ENCODE measurements around the gene PLCB1. TPM values are rescaled to one million over a fixed set of nuclear protein-coding genes. Genes with fewer than 3 reads are reported as not detected.

Gene PLCB1
- total and polyA plus RNA-seq, 7 experiments from 2014 or later = 0.56 to 17.6 (median 2.3) TPM

- Mint-ChIP-seq H3K4me1 (peaks cover 0 to 3% (median 0%) of the 10 kb centered on the region in 7 donors), H3K36me3 (no peaks in the 10 kb centered on the region), H3K27ac (no peak overlapping the region), H3K27me3 (peaks cover 0 to 12% (median 4%) of the 10 kb centered on the region in 5 donors), H3K4me3 (no peak overlapping the region), H3K9me3 (peaks cover 0 to 2% (median 0%) of the 10 kb centered on the region in 11 donors)
- H3K27ac ChIP-seq (ENCODE audit: low read depth, low read length) = no peak overlapping the region
- ChIA-PET CTCF (no interaction called here), POLR2A (no interaction called here)
- H3K9me3 ChIP-seq (ENCODE audit: control insufficient read depth in 2 of 3, low read length in 3 of 3) = no peaks in the 10 kb centered on the region
- H3K27me3 ChIP-seq (ENCODE audit: control insufficient read depth in 2 of 2, insufficient read depth in 2 of 2, low read length in 2 of 2) = no peaks in the 10 kb centered on the region
- no peak overlapping the region for H3K4me3 ChIP-seq (ENCODE audit: low read length)
- ATAC-seq = no peak
- no peaks in the 10 kb centered on the region for H3K4me1 ChIP-seq (ENCODE audit: control insufficient read depth in 2 of 2, insufficient read depth in 2 of 2, low read length in 2 of 2)
- intact Hi-C loops (cut with micrococcal nuclease) = no loop called here
- no peak for DNase-seq
- no peaks in the 10 kb centered on the region for H3K36me3 ChIP-seq (ENCODE audit: control insufficient read depth in 2 of 3, insufficient read depth in 3 of 3, low read length in 3 of 3)
Observed at GRCh38 chr20:8292793-8293192, 160.7 kb downstream of the PLCB1 start.

- Mint-ChIP-seq H3K9me3 (peaks cover 0 to 2% (median 0%) of the 10 kb centered on the region in 11 donors), H3K36me3 (no peaks in the 10 kb centered on the region), H3K4me1 (peaks cover 0 to 3% (median 0%) of the 10 kb centered on the region in 7 donors), H3K4me3 (no peak overlapping the region), H3K27me3 (peaks cover 0 to 10% (median 4%) of the 10 kb centered on the region in 5 donors), H3K27ac (no peak overlapping the region)
- ATAC-seq = no peak
- no peak overlapping the region for H3K4me3 ChIP-seq (ENCODE audit: low read length)
- H3K36me3 ChIP-seq (ENCODE audit: control insufficient read depth in 2 of 3, insufficient read depth in 3 of 3, low read length in 3 of 3) = no peaks in the 10 kb centered on the region
- H3K27ac ChIP-seq (ENCODE audit: low read depth, low read length) = no peak overlapping the region
- H3K4me1 ChIP-seq (ENCODE audit: control insufficient read depth in 2 of 2, insufficient read depth in 2 of 2, low read length in 2 of 2) = no peaks in the 10 kb centered on the region
- ChIA-PET POLR2A (no interaction called here), CTCF (no interaction called here)
- intact Hi-C loops (cut with micrococcal nuclease) = no loop called here
- H3K9me3 ChIP-seq (ENCODE audit: control insufficient read depth in 2 of 3, low read length in 3 of 3) = no peaks in the 10 kb centered on the region
- H3K27me3 ChIP-seq (ENCODE audit: control insufficient read depth in 2 of 2, insufficient read depth in 2 of 2, low read length in 2 of 2) = no peaks in the 10 kb centered on the region
- DNase-seq = no peak
Observed at GRCh38 chr20:8293750-8294149, 161.7 kb downstream of the PLCB1 start.

- Mint-ChIP-seq H3K27me3 (peaks cover 0 to 9% (median 0%) of the 10 kb centered on the region in 5 donors), H3K9me3 (peaks cover 0 to 6% (median 0%) of the 10 kb centered on the region in 11 donors), H3K36me3 (no peaks in the 10 kb centered on the region), H3K27ac (no peak overlapping the region), H3K4me3 (no peak overlapping the region), H3K4me1 (peaks cover 0 to 3% (median 0%) of the 10 kb centered on the region in 7 donors)
- no peaks in the 10 kb centered on the region for H3K36me3 ChIP-seq (ENCODE audit: control insufficient read depth in 2 of 3, insufficient read depth in 3 of 3, low read length in 3 of 3)
- no peak overlapping the region for H3K27ac ChIP-seq (ENCODE audit: low read depth, low read length)
- H3K4me3 ChIP-seq (ENCODE audit: low read length) = no peak overlapping the region
- H3K27me3 ChIP-seq (ENCODE audit: control insufficient read depth in 2 of 2, insufficient read depth in 2 of 2, low read length in 2 of 2) = no peaks in the 10 kb centered on the region
- no peaks in the 10 kb centered on the region for H3K9me3 ChIP-seq (ENCODE audit: control insufficient read depth in 2 of 3, low read length in 3 of 3)
- no peak for ATAC-seq
- H3K4me1 ChIP-seq (ENCODE audit: control insufficient read depth in 2 of 2, insufficient read depth in 2 of 2, low read length in 2 of 2) = no peaks in the 10 kb centered on the region
- no peak for DNase-seq
- intact Hi-C loops (cut with micrococcal nuclease) = no loop called here
- ChIA-PET CTCF (no interaction called here), POLR2A (interaction anchor here (0.7 kb wide), 1 partner anchor 487 kb away, joined by 3 read pairs; no protein-coding TSS in a partner anchor)
Observed at GRCh38 chr20:8296536-8296935, 164.5 kb downstream of the PLCB1 start.

GRCh38 chr20:8298426-8299043, 166.5 kb downstream of the PLCB1 start:
- H3K9me3 Mint-ChIP-seq = peaks cover 0 to 6% (median 0%) of the 10 kb centered on the region in 11 donors
- H3K36me3 Mint-ChIP-seq = no peaks in the 10 kb centered on the region
- no peak for ATAC-seq
- Histone ChIP-seq H3K4me3 (ENCODE audit: low read length) (no peak overlapping the region), H3K4me1 (ENCODE audit: control insufficient read depth in 2 of 2, insufficient read depth in 2 of 2, low read length in 2 of 2) (no peaks in the 10 kb centered on the region), H3K9me3 (ENCODE audit: control insufficient read depth in 2 of 3, low read length in 3 of 3) (no peaks in the 10 kb centered on the region), H3K27ac (ENCODE audit: low read depth, low read length) (no peak overlapping the region), H3K36me3 (ENCODE audit: control insufficient read depth in 2 of 3, insufficient read depth in 3 of 3, low read length in 3 of 3) (no peaks in the 10 kb centered on the region), H3K27me3 (ENCODE audit: control insufficient read depth in 2 of 2, insufficient read depth in 2 of 2, low read length in 2 of 2) (no peaks in the 10 kb centered on the region)
- ChIA-PET CTCF (no interaction called here), POLR2A (interaction anchor here (0.8 kb wide), 1 partner anchor 213 kb away, joined by 3 read pairs; no protein-coding TSS in a partner anchor)
- peaks cover 0 to 3% (median 0%) of the 10 kb centered on the region in 7 donors for H3K4me1 Mint-ChIP-seq
- DNase-seq = no peak
- no peak overlapping the region for H3K27ac Mint-ChIP-seq
- H3K27me3 Mint-ChIP-seq = peaks cover 0 to 8% (median 0%) of the 10 kb centered on the region in 5 donors
- no peak overlapping the region for H3K4me3 Mint-ChIP-seq
- intact Hi-C loops (cut with micrococcal nuclease) = no loop called here

- no peak overlapping the region for H3K4me3 Mint-ChIP-seq
- ATAC-seq (no peak), DNase-seq (no peak)
- peaks cover 0 to 3% of the 10 kb centered on the region in 2 donors for H3K4me1 ChIP-seq (ENCODE audit: control insufficient read depth in 2 of 2, insufficient read depth in 2 of 2, low read length in 2 of 2)
- peaks cover 0 to 4% (median 0%) of the 10 kb centered on the region in 7 donors for H3K4me1 Mint-ChIP-seq
- H3K9me3 ChIP-seq (ENCODE audit: control insufficient read depth in 2 of 3, low read length in 3 of 3) = no peaks in the 10 kb centered on the region
- no peaks in the 10 kb centered on the region for H3K27me3 ChIP-seq (ENCODE audit: control insufficient read depth in 2 of 2, insufficient read depth in 2 of 2, low read length in 2 of 2)
- H3K27me3 Mint-ChIP-seq = peaks cover 0 to 5% (median 0%) of the 10 kb centered on the region in 5 donors
- POLR2A ChIA-PET = no interaction called here
- intact Hi-C loops (cut with micrococcal nuclease) = loop anchor here (10.0 kb wide), 2 partner anchors 365 to 425 kb away; no protein-coding TSS in a partner anchor
- H3K4me3 ChIP-seq (ENCODE audit: low read length) = no peak overlapping the region
- no peaks in the 10 kb centered on the region for H3K36me3 ChIP-seq (ENCODE audit: control insufficient read depth in 2 of 3, insufficient read depth in 3 of 3, low read length in 3 of 3)
- peaks cover 0 to 6% (median 0%) of the 10 kb centered on the region in 11 donors for H3K9me3 Mint-ChIP-seq
- H3K27ac Mint-ChIP-seq = no peak overlapping the region
- H3K36me3 Mint-ChIP-seq = no peaks in the 10 kb centered on the region
- H3K27ac ChIP-seq (ENCODE audit: low read depth, low read length) = no peak overlapping the region
- CTCF ChIA-PET = no interaction called here
Observed at GRCh38 chr20:8299921-8300320, 167.9 kb downstream of the PLCB1 start.

- CTCF ChIA-PET = no interaction called here
Observed at GRCh38 chr20:8301655-8302054, 169.6 kb downstream of the PLCB1 start.

GRCh38 chr20:8303651-8304050, 171.6 kb downstream of the PLCB1 start:
- Histone ChIP-seq H3K4me3 (ENCODE audit: low read length) (no peak overlapping the region), H3K4me1 (ENCODE audit: control insufficient read depth in 2 of 2, insufficient read depth in 2 of 2, low read length in 2 of 2) (peaks cover 0 to 8% of the 10 kb centered on the region in 2 donors), H3K27me3 (ENCODE audit: control insufficient read depth in 2 of 2, insufficient read depth in 2 of 2, low read length in 2 of 2) (no peaks in the 10 kb centered on the region), H3K36me3 (ENCODE audit: control insufficient read depth in 2 of 3, insufficient read depth in 3 of 3, low read length in 3 of 3) (no peaks in the 10 kb centered on the region), H3K27ac (ENCODE audit: low read depth, low read length) (no peak overlapping the region), H3K9me3 (ENCODE audit: control insufficient read depth in 2 of 3, low read length in 3 of 3) (no peaks in the 10 kb centered on the region)
- ChIA-PET CTCF (no interaction called here), POLR2A (no interaction called here)
- intact Hi-C loops (cut with micrococcal nuclease) = loop anchor here (10.0 kb wide), 2 partner anchors 369 to 421 kb away; no protein-coding TSS in a partner anchor
- ATAC-seq (no peak), DNase-seq (no peak)
- H3K9me3 Mint-ChIP-seq = peaks cover 0 to 6% (median 0%) of the 10 kb centered on the region in 11 donors
- no peak overlapping the region for H3K4me3 Mint-ChIP-seq
- H3K4me1 Mint-ChIP-seq = peaks cover 0 to 8% (median 0%) of the 10 kb centered on the region in 7 donors
- peaks cover 0 to 5% (median 0%) of the 10 kb centered on the region in 5 donors for H3K27me3 Mint-ChIP-seq
- H3K36me3 Mint-ChIP-seq = no peaks in the 10 kb centered on the region
- no peak overlapping the region for H3K27ac Mint-ChIP-seq

More at GRCh38 chr20:8301655-8302054, 169.6 kb downstream of the PLCB1 start:
- Mint-ChIP-seq H3K4me3 (no peak overlapping the region), H3K4me1 (peaks cover 0 to 8% (median 0%) of the 10 kb centered on the region in 7 donors), H3K27me3 (peaks cover 0 to 5% (median 0%) of the 10 kb centered on the region in 5 donors), H3K9me3 (peaks cover 0 to 6% (median 0%) of the 10 kb centered on the region in 11 donors), H3K36me3 (no peaks in the 10 kb centered on the region), H3K27ac (no peak overlapping the region)
- Histone ChIP-seq H3K27ac (ENCODE audit: low read depth, low read length) (no peak overlapping the region), H3K4me3 (ENCODE audit: low read length) (no peak overlapping the region), H3K36me3 (ENCODE audit: control insufficient read depth in 2 of 3, insufficient read depth in 3 of 3, low read length in 3 of 3) (no peaks in the 10 kb centered on the region), H3K27me3 (ENCODE audit: control insufficient read depth in 2 of 2, insufficient read depth in 2 of 2, low read length in 2 of 2) (no peaks in the 10 kb centered on the region), H3K4me1 (ENCODE audit: control insufficient read depth in 2 of 2, insufficient read depth in 2 of 2, low read length in 2 of 2) (peaks cover 0 to 8% of the 10 kb centered on the region in 2 donors), H3K9me3 (ENCODE audit: control insufficient read depth in 2 of 3, low read length in 3 of 3) (no peaks in the 10 kb centered on the region)
- DNase-seq = no peak
- no peak for ATAC-seq
- intact Hi-C loops (cut with micrococcal nuclease) = loop anchor here (10.0 kb wide), 2 partner anchors 367 to 423 kb away; no protein-coding TSS in a partner anchor
- POLR2A ChIA-PET = no interaction called here
